NK-92 (cell line): ENCODE results near the gene YPEL1.

Source experiments
- DNase-seq: peaks from one replicate; lab custom pipeline; 2025; ENCODE audit not compliant: unreplicated experiment; lab: John Stamatoyannopoulos, UW

The YPEL1 gene, protein sequence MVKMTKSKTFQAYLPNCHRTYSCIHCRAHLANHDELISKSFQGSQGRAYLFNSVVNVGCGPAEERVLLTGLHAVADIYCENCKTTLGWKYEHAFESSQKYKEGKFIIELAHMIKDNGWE

DNA sequence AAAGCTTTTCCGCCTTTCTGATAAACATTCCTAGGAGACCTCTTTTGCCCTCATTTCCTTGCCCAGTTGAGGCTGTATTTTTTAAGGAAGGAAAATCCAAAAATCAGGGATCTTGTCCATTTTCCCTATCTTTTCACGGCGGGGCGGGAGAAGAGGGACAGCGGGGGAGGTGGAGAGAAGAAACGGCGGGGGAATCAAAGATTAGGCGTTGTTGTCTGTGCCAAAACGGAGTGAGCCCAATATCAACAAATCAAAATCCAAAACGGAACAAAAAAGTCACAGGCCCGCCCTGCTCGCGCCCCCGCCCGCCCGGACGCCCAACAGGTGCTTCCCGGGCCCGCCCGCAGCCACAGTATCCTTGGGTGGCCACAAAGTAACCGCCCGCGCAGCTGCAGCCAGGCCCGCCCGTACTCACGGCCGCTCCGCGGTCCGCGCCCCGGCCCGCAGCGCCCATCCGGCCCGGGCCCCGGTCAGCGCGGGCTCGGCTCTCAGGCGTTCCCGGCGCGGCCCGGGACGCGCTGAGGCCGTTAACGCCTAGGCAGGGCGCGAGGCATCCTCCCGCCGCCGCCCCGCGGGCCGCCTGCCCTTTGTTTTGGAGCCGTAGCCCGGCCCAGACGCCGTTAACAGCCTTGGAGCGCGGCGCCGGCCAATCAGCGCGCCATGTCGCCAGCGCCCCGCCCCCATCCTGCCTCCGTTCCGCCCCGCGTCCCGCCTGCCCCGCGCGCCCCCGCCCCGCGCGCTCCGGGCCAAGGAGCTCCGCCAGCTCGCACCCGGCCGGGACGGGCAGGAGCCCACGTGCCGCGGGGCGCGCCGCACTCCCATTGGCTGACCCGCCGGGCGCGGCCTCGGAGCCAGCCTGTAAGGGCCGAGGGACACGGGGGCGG lies at the start of gene YPEL1:
Gene YPEL1, minus strand, starts transcription at position 595 of the 884 bp plus-strand sequence. CDS start 25,050 bp downstream, outside the sequence.
- DNase-seq, result peak; percentile 31

DNA sequence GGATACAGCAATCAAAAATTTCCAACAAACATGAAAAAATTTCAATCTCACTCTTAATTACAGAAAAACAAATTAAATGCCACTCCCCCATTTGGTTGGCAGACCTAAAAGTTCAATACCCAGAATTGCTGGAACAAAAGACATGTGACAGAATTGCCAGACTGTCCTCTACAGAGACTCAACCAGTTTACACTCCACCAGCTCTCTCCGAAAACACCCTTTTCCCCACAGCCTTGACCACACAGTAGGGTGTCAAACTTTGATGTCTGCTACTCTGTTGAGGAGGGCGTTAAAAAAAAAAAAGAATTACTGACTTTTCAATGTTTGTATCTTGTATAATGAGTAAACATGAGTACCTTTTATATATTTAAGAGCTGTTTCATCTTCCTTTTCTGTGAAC lies 44.7 kb upstream of the YPEL1 start:
- no peak for DNase-seq

DNA sequence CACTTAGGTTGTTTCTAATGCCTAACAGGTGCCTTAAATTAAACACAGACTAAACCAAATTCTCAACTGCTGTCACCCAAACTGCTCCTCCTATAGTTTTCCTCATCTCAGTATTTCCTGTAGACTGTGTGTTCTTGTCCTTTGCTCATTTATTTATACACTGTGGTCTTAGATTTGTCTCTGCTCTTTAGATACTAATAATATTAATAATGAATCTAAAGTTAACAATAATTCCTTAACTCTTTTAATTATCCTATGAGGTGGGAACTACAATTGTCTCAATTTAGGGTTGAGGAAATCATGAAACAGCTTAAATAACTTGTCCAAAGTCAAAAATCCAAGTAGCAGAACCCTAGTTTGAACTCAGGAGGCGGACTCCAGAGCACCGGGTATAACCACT lies 43.9 kb upstream of the YPEL1 start:
- DNase-seq, result no peak

DNA sequence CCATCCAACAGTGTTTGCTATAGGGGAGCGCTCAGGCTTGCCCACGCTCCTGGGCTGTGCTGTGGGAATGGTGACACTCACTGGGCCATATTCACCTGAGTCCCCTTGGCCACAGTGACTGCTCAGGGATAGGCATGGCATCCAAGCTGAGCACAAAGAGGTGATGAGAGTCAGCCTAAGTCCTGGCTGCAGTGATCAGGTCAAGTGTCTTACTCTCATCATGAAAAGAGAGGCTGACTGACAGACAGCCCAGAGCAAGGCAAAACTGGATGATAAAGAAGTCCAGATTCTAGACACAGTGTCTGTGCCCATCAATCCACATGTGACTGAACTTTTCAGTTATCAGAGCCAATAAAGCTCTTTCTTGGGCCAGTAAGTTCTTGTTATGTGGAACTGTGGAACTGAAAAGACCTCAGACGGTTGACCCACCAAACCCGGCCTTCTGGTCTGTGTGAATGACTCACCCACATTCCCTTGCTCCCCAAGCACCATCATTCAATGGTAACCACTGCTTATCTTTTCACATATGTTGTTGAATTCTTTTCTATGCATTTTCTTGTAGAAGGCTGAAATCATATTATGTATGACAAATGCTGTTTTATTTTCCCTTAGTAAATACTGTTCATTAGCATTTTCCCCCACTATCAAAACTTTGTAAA lies 43.2 kb upstream of the YPEL1 start:
- no peak for DNase-seq

DNA sequence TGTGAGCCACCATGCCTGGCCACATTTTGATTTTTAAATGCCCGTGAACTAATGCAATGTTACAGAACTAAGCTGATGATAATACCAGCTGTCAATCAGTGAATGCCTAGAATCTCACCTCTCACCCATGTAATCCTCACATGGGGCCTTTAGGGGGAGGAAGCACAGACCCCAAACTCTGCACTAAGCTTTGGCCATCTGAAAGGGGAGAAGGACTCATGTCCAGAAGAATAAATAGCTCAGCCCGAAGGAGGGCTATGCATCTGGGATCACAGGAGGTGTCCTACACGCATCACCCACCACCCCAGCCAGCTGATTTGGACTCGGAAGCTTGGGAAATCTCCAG lies 36.0 kb upstream of the YPEL1 start:
- no peak for DNase-seq

DNA sequence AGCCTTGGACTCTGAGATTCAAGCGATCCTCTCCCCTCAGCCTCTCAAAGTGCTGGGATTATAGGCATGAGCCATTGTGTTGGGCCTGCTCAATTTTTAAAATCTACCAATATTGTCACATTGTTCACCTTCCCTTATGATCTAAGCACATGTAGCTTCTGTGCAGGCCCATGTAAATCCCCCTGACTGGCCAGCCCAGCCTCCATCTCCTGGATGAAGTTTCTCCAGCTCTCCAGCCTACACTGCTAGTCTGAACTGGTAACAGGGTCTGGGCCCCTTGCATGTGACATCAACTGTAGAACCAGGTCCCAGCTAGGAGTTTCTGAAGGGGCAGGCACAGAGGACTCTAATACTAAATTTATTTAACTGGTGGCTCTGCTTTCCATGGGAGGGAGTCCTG lies 32.8 kb upstream of the YPEL1 start:
- DNase-seq, result no peak

DNA sequence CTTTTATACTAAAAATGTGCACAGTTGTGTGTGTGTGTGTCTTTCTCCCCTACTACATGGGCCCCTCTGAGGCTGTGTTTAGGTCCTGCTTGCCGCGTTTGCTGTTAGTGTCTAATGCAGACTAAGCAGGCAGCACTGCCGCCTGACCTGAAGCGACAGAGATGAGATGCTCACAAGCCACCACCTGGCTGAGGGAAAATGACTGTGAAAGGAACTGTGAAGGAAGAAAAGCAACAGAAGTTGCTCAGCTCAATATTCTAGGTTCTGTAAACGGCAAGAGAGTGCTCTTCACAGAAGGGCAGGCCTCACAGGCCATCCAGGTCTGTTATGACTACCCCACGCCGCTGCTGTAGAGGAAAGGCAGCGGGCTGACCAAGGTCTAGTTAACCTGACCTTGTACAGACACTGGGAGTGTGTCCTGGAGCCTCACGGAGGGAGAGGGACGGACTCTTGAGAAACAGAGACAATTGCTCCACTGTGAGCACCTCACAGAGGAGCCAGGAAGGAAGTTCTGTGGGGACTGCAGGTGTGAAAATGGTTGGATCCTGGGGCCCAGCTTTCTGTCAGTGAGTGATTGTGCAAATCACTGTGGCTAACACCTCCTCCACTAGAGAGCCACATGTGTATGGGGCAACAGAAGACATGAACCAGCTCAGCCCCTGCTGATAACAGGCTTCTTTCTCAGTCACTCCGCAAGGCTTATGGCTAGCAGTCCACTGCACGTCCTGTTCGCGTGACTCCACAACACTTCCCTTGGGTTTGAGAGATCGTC lies 31.3 kb upstream of the YPEL1 start:
- DNase-seq, result peak; percentile 38

DNA sequence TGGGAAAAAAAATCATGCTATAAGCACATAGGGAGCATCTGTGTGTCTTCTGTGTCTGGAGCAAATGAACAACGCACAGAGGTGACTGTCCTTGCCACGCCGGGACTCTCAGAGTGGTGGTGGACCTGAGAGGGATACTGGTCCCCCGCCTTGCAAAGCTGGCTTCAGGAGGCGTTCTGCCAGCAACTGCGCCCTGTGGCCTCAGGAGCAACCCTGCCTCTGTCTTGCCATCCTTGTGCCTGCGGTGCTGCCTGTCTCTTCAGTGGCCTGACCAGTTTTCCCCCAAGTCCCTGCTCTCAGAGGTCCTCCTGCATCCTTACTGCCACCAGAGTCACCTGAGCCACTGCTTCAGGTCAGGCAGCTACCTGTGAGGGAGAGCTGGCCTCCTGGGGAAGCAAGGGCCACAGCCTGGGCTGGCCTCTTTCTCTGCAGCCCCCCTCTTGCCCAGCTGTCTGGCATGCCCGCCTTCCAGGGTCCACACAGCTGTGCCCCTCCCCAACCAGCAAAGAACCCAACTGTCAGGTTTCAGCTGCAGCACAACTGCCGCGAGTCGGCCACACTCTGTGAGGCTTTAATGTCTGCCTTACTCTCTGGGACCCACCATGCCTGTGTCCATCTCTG lies 30.4 kb upstream of the YPEL1 start:
- no peak for DNase-seq

DNA sequence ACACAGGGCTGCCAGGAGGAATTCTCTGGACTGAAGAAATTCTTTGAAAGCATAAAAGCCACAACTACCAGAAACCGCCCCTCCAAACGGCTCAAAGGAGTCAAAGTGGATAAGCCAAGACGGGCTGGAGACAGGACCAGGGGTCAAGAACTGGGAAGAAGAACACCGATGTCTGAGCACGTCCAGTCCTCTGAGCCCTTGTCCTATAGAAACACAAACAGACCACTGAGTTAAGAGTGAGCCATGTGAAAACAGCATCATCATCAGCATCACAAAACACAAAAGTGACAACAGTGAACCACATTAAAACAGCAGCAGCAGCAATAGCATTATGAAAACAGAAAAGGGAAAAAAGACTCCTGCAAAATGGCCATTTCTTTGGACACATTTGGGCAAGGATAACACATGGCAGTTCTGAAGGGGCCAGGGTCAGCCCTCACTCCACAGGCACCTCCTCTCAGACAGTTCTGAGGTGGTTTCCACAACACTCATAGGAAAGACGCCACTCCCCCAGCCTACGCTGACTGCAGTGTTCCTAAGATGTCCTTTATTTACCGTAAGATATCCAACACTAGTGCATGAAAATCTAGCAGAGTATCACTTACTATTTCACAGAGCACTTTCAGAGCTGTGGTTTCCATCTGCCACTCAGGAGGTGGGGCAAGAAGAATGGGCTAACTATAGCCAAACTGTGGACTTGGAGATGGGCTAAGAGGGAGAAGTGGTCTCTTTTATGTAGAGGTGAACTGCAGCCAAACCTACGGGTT lies 28.6 kb upstream of the YPEL1 start:
- DNase-seq, result no peak

DNA sequence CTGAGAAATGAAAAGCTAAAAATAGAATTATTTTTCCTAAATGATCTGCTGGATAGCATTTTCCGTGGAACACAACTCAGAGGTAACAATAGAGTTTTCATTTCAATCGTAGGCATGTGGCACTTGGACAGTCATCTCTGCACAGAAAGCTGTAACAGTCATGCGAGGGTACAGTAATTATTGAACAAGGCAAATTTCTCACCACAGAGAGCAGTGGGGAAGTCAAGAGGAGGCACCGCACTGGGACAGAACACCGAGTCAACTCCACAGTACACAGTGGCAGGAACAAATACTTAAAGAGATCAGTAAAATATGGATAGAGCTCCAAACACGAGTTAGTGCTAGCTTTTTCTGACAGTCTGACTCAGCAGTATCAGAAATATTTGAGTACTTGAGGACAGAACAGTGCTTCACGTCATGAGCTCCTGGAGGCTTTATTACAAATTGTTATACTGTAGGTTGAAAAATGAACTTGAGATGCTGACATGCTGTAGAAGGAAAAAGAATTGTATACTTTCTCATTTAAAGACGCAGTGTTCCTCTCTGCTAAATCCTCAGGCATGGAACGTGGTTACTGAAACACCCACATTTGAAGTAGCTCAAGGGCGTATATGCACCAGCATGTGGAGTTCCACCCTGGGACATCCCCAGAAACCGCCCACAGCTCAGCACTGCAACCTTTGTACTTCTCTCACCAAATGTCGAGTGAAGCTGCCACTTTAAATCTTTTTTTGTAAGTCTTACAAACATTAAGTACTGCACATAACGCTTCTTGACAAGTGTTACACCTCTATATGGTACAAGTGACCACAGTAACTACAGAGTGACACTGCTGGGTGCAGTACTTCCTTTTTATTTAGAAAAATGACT lies 27.4 kb upstream of the YPEL1 start:
- DNase-seq, result no peak

DNA sequence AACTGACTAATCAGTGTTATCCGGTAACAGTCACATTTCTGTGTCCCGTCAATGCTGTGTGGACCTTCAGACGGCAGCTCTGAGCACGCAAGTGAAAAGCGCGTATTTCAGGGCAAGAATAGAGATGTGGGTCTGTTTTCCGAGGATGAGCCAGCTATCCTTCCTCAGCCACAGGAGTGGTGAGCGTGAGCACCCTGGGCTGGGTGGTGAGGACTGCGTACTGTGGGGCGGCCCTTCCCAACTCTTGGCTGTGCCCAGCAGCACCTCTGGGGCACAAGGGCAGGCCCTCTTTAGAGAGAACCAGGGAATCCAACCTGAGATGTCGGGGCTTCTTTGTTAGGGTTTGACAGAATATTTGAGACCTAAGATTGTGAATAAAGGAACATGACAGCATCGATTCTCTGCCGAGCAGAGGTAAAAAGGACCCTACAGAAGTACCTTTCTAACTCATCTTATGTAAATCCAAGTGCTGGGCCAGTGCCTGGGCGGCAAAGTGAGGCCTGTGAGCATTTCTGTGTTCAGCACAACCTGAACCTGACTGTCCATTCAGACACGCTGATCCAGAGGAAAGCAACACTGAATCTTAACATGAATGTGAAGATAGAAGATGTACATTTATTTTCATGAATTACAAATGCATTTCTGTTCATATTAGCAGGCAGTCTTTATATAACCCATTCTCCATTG lies 26.5 kb upstream of the YPEL1 start:
- DNase-seq, result no peak

DNA sequence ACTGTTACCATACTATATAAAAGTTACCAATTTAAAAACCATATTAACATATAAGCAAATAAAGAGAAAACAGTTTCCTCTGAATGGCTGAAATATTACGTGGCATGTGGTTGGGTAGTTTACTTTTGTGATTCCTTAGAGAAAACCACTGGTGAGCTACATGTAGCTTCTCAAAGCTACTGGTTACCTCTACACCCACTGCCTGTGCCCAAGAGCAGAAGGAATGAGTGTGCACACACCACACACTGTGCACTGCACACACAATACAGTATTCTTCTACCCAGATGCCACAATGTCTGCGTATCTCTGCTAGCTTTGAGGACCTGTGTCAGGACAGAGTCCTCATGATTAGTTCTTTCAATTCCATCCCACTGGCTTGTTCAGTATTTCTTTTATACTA lies 25.5 kb upstream of the YPEL1 start:
- no peak for DNase-seq

DNA sequence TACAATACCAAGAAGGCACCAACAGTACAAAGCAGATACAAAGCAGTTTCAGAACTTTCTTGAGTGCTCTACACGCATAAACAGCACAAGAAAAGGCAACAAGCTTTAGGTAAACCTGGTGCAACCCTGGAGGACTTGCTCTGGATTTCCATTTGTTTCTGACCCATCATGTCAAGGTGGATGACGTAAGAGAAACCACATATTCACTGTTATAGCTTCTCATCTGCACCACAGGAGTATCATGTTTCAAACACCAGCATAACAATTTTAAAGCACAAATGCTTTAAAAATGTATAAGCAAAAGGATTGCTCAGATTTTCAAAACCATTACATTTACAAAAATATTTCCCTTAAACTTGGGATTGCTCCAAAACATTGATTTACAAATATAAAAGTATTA lies 25.0 kb upstream of the YPEL1 start:
- no peak for DNase-seq

DNA sequence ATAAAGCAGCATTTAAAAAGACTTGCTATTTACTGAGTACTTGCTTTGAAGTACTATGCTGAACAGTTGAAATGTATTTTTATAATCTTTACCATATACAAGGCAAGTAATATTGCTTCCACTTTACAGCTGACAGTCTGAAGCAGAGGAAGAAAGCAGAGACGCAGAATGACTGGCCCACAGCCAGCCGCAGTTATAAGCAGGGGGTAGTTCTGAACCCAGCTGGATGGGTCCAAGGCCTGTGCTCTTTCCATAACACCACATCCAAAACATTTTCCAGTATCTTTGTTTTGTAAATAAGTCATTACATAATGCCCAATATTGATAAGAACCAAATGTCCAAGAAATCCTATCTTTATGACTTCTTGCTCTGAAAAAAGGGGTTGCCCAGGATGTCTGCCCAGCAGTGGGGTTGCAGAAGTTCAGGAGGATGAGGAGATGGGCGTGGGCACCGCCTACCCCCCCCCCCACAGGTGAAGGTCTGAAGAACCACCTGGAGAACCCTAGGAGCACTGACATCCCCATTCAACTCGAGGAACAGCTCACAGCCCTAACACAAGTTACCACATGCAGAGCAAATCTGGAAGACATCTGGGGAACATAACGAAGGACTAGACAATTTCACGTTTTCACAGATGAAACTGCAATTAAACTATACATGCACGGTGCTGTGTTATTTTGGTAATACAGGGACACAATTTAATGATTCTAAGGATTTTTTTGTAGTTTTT lies 24.2 kb upstream of the YPEL1 start:
- no peak for DNase-seq

DNA sequence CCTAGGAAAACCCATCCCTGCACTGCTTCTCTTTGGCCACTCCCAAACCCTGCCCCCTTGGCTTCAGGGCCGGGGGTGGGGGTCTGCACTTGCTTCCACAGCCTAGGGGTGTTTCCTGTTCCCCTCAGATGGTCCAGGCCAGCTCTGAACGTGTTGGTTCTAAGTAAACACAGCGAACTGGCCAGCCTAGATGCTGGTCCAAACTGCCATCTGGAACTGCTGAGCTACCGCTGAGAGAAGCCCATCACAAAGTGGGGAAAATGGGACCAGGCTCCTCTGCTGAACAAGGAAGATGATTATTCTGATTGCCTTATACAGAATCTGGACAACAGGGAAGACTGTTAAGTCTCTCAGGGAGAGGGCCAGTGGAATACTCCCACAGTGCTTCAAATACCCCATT lies 23.5 kb upstream of the YPEL1 start:
- DNase-seq, result no peak

DNA sequence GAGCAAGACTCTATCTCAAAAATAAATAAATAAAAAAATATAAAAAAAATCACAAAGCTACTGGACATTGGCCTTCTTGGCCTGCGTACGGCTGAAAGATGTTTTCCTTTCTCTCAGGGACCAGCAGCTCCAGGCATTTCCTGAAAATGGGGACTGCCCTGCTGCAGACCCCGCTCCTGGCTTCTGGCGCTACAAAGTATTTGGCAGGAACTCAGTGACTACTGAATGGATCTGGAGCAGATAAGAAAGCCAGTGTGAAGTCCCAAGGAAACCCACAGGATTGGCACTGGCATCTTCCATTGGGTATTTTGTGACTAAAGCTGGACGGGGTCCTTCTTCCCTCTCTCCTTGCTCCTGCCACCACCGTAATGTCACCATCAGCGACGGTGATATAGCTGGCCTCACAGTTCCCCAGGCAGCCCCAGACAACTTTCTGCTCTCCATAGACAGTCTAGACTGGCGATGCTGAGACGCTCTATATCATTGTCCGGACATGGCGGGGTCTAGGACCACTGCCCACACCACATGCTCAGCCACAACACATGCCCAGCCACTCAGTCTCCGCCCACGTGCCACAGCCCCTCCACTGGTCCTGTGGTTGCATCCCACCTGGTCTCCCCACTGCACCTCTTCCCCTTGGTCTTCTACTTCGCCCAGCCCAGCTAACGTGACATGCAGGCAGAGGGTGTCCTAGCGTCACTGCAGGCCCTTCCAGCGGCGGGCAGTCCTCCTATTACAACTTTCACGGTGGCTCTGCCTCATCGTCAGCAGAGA lies 22.7 kb upstream of the YPEL1 start:
- no peak for DNase-seq

DNA sequence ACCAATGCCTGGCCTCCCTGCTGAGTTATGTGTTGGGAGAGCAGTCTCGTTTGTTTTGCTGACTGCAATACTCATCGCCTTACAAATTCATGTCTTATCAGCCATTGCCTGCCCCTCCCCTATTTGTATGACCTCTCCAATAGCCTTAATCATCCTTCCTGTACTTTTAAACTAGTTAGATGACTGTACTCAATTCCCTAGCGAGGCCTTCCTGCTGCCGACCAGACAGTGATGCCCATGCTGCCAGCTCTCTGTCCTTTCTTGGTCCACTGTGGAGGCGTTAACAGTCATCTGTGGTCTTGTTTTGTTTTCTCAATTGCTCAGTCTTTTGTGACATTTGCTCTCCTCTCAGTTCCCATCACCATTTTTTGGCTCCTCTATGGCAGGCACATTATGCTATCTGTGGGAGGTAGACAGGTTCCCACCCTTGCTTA lies 20.3 kb upstream of the YPEL1 start:
- DNase-seq, result no peak
